NCI-H1930 (cell line): Measurements from ENCODE around the gene RPS27.
A peak's percentile ranks its signal among the peaks of the same experiment; 100 is the strongest.
"Not testable (repeated sequence)": the region's sequence is repeated elsewhere in the genome, so short reads cannot be mapped to it uniquely, and the experiment has no call there.

Experiments
- DNase-seq, 2 experiments: peaks; one replicate each; lab custom pipeline; 2025; lab: John Stamatoyannopoulos, UW

RPS27 gene

DNA sequence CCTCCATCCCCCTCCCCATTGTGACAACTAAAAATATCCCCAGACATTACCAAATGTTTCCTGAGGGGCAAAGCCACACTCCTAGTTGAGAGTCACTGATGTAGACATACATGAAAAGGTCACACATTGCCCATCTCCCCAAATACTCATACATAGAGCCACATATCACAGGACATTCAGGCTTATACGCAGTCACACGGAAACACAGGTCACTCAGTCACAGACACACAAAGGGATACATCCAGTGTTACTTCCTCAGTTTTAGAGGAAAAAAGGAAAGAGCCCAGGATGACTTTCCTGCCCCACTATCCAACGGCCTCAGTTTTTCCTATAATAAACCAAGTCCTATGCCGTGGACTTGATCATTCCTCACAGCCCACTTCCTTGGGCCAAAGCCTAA lies 29.1 kb upstream of the RPS27 start:
- no peak for DNase-seq

DNA sequence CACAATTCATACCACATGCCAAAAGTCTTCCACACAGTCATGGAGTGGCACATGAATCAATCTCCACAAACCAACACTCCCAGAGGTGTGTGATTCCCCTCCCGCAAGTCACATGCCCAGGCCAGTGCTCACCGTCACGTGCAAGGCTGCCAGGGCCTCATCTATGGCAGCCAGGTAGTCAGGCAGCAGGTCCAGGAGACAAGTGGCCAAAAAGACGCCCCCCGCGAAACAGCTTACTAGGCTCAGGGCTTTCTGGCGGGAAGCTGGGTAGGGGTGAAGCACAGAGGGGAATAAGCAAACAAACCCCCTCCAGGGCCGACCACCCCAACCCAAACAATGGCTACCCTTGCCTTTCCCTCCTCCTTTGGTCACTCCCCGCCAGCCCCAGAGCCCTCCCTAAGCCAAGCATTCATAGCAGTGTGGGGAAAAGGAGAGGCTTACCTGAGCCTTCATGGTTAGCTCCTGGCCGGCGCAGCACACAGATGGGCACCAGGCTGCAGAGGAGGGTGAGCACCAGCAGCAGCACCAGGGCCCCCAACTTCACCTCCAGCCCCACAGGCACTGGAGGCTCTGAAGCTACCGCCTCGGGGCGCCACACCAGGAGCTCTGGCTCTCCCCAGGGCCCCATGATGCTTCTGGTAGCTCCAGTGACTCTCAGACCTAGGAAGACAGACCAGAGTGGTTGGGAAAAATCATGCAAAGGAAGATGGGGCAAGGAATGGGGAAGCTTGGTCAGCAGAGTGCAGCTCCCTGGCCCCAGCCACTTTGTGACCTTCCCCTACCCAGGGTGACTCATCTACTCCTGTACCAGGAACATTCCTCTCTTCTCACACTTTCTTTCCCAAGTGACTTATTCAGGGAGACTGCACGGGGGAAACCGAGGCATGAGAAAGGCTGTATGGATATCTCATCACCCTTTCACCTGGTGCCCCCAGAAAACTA lies 28.2 kb upstream of the RPS27 start:
- no peak for DNase-seq

DNA sequence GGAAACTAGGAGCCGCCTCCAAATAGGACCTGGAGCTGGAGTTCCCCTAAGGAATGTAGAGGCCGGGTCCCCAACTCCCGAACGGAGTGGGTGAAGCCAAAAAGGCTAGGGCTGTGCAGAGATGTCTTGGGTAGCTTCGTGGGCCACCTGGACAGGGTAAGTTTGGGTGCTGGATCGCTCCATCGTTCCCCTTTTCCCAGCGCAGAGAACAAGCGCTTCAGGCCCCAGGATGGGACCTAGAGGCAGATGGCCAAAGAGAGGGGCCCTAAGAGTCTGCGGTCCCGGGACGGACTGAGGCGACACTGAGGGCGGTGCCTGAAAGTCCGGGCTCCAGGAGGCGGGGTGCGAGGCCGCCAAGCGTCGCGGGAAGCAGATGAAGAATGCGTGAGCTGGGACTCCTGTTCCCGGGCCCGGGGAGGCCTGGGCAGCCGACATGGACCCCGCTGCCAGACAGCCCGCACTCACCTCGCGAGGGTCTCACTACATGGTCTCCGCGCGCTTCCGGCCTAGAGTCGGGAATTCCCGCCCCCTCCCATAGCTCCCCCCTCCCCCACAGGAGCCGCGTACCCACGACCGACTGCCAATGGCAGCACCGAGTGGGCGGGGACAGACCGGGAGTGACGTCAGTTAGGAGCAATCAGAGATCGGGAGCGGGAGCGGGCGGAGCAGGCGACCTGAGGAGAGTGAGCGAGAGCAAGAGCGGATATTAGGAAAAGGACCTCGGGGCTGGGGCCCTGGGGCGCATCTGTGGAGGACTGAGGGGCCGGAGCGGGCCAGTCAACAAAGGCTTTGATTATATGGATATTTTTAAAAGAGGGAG lies 27.3 kb upstream of the RPS27 start, which contains the start of gene SLC39A1:
TSS of gene SLC39A1 (minus strand) at position 508 of the 820 bp plus-strand sequence. CDS start 822 bp downstream, outside the sequence.
- peak; percentile 96 for DNase-seq

DNA sequence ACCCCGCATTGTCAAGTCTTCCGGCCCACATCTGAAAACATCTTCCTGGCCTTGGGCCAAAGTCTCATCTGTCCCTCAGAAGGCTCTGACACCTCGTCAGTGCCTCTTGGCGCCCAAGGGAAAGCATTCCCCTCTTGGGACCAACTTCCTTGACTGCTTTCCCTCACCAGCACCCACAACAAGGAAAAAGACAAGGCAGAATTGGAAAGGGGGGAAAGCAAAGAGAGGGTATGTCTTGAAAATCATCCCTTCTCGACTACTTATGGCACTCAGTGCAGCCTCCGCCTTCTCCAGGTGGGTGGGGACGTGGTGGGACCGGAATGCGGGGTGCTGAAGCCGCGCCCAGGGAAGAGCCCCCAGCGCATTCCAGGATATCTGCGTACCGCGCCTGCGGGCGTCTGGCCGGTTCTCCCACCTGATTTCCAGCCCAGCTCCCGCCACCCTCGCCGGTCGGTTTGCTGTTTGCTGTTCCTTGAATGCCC lies 26.7 kb upstream of the RPS27 start:
- DNase-seq = no peak

DNA sequence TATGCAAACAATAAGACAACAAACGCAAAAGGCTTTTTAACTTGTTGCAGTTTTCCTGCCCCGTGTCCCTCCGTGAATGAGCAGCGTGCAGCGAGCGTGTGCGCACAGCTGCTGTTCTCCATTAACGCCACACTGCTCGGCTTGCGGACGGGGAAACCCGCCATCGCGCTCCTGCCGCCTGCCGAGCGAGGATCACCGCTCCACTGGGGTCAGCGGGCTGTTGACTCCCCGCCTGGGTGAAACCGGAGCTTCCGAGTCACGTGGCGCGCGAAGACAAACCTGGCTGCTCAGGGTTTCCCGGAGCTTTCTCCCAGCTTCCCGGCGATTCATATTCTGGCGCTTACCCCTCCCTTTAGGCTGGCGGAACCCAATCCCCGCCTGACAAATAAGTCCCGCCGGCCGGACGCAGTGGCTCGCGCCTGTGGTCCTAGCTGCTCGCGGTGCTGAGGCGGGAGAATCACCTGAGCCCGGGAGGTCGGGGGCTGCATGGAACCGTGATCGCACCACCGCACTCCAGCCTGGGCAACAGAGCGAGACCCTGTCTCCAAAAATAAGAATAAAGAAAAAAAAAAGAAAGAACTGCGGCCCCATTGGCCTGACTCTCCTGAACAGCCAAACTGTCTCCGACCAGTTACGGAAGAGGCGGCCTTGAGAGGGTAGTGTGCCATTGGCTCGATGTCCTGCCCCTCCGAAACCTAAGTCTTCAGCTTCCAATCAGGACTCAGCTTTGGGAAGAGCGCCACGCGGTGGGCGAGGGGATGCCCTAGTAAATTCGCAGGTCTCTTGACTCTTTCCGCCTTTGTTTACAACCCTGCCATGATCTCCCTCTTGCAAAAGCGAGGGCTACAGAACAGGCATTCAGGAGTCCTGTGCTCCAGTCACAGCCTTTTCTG lies 23.2 kb upstream of the RPS27 start, which contains the start of gene CREB3L4:
TSS of gene CREB3L4 (plus strand) at position 796 of the 893 bp plus-strand sequence. CDS start 624 bp downstream, outside the sequence.
- peak; percentile 96 for DNase-seq

DNA sequence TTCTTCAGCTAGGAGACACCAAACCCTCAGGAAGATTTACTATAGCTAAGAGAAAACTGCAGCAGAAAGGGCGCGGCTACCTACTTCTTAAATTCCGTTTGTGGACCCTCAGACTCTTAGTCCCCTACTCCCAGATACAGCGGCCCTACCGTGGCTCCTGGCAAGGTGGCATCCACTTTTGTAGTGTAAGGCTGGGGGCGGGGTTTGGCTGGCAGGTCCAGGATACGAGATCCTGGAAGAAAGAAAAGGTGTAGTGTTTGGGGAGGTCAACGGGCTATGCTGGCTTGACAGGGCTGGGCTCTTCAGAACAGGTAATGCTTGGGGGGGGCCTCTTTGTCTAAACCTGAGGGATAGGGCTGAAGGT lies 22.6 kb upstream of the RPS27 start:
- no peak for DNase-seq

DNA sequence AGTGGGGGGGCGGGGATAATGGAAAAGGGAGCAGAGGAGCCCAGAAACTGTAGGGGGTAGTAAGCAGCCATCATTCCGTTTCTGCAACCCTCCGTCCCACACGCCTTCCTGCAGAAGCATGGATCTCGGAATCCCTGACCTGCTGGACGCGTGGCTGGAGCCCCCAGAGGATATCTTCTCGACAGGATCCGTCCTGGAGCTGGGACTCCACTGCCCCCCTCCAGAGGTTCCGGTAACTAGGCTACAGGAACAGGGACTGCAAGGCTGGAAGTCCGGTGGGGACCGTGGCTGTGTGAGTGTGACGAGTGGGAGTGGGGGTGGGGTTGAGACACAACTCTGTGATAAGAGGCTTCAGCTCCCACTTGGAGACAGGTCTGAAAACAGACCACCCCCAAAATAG lies 22.2 kb upstream of the RPS27 start:
- no peak for DNase-seq

DNA sequence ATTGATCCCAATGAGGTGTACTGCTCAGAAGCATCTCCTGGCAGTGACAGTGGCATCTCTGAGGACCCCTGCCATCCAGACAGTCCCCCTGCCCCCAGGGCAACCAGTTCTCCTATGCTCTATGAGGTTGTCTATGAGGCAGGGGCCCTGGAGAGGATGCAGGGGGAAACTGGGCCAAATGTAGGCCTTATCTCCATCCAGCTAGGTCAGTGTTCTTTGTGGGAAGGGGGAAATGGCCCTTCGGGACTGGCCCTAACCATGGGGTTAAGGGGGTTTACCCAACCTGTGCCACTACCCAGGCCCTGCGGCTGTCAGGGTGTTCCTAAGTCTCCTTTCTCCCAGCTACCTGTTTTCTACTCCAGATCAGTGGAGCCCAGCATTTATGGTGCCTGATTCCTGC lies 21.6 kb upstream of the RPS27 start:
- DNase-seq = no peak

DNA sequence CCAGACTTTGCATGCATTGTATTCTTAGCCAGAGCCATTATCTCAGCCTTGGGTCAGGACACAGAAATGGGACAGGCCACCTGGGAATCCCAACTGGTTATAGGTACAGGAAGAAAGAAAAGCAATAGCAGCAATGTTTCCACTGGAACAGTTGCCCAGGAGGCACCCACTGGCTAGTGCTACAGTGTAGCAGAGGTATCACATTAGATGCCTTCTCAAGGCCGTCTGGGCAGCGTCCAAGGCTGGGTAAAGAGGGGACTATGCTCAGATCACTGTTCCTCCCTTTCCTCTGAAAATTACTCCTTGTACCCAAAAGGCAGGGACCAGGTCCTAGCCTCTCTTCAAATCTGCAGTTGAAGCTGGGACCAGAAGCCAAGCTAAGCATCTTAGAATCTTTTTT lies 20.2 kb upstream of the RPS27 start:
- DNase-seq = no peak

DNA sequence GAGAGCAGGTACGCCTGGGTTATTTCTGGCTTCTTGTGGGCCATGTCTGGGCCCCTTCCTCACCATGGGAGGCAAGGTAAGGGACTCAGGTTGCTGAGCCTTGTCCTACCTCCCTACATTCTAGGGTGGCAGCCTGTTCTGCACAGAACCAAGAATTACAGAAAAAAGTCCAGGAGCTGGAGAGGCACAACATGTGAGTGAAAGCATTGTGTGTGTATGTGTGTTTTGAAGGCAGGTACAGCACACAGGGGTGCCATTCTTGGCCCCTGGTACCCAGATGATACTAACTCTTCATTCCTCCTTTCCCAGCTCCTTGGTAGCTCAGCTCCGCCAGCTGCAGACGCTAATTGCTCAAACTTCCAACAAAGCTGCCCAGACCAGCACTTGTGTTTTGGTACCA lies 17.5 kb upstream of the RPS27 start:
- no peak for DNase-seq

DNA sequence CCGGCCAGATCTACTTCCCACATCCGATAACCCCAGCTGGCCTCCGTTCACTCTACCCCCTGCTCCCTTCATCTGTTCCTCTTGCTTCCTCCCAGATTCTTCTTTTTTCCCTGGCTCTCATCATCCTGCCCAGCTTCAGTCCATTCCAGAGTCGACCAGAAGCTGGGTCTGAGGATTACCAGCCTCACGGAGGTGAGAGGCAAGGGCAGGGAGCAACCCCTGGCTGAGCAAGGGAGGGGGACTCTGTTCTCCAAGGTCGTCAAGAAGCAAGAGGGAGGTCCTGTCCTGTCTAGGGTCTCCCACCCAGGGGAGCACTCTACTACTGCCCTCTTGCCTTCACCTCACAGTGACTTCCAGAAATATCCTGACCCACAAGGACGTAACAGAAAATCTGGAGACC lies 17.0 kb upstream of the RPS27 start:
- no peak for DNase-seq

DNA sequence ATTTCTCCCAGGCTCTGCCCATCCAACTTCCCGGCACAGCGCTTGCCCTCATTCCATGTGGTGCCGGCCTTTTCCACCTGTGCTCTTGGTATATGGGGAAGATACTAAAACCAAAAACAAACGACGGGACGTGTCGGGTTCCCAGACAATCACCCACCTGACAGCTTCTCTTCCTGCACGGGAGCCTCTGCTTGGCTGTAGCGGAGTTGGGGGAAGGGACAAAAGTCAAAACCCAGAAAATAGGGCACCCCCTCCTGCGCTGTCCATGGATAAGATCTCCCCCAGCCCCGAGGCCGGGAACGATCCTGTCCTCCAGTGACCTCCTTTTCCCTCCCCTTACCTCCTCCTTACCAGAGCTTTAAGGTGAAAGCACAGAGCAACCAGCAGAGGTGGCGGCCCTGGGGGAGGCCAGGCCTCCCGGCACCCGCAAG lies 13.7 kb upstream of the RPS27 start:
- DNase-seq = no peak

DNA sequence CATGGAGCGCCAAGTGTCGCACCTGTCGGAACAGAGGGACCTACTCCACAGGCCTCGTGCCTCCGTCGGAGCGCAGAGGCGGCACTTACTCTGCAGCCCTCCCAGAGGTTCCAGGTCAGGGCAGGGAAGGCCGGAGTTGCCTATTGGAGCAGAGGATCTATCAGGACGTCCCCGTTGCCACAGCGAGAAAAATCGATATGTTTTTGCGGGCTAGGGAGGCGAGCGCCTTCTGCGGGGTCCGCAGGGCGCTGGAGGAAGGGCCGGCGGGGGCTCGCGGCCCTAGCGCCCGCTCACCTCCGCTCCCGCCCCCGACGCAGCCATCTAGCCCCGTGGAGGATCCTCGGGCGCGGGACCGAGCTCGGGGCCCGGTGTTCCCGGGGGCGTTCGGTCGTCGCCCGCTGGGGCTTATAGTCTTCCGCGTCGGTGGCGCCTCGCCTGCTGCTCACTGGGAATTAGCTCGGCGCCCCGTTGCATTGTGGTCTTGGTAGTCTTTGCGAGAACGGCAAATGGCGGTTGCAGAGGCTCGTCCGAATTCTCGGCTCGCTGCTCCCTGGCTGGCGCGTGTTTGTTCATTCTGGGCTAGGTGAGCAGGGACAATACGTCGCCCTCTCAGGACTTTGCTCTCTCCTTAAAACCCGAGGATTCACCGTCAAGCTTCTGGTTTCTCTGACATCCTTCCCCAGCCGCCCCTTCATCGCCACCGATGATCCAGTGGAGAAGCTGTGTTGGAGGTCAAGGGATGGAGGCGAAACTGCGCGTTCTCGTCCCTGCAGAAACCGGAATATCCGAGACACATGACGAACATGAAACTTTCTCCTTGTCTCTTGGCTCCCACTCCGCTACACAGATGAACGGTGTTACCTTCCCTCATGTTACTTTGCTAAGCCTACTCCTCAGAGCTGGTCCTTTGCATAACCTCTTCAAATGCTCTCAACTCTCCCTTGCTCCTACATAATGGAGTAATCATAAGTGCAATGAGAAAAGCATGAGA lies 13.0 kb upstream of the RPS27 start, which contains the start of gene JTB:
TSS of gene JTB (minus strand) at position 425 of the 991 bp plus-strand sequence. CDS start at position 3, 422 bp downstream.
- peak; percentile 64 to 77 for DNase-seq

DNA sequence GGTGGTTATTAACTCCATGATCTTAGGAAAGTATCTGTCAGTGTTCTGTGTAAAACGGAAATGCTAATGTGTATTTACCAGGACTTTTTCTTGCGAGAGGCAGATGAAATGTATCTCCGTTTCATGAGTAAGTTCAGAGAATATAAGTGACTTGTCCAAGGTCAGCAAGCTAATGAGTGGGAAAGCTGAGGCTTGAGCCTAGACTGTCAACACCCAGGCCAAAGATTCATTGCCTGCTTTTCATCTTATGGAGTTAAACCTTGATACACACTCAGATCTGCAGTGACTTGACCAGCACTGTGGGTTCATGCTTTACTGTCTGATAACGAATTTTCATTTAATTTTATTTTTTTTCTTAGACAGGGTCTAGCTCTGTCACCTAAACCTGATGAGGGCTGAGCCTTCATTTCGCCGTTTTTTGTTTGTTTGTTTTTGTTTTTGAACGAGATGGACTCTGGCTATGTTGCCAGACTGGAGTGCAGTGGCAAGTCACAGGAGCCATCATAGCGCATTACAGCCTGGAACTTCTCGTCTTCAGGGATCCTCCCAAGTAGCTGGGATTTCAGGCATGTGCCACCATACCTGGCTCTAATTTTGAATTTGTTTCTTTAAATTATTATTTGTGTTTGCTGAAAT lies 12.2 kb upstream of the RPS27 start:
- peak in 1 of 2 experiments; percentile 10 for DNase-seq

DNA sequence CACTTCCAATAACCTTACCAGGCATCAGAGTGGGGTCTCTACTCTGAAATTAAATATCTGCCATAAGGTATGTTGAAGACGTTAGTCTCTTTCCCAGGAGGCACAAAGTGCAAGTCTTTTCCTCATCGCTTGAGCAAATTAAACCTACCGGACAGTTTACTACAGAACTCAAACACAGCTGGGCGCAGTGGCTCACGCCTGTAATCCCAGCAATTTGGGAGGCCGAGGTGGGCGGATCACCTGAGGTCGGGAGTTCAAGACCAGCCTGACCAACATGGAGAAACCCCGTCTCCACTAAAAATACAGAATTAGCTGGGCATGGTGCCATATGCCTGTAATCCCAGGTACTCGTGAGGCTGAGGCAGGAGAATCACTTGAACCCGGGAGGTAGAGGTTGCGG lies 11.5 kb upstream of the RPS27 start:
- DNase-seq = not testable (repeated sequence)

DNA sequence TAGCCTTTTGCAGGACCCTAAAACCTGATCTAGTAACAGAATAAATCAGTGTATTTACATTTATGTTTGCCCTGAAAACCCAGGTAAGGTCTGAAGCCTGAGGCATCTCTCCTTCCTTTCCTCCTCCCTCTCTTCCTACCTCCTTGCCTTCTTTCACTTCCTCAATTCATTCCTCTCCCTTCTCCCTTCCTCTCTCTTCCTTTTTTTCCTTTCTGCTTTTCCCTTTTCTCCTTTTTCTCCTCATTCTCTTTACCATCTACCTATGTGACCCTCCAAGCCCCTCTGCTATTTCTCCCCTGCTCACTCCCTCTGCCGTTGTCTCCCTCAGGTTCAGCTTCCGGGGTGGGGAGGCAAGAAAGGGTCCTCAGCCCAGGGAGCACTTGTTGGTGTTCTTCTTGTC lies 8.8 kb upstream of the RPS27 start:
- not testable (repeated sequence) for DNase-seq

DNA sequence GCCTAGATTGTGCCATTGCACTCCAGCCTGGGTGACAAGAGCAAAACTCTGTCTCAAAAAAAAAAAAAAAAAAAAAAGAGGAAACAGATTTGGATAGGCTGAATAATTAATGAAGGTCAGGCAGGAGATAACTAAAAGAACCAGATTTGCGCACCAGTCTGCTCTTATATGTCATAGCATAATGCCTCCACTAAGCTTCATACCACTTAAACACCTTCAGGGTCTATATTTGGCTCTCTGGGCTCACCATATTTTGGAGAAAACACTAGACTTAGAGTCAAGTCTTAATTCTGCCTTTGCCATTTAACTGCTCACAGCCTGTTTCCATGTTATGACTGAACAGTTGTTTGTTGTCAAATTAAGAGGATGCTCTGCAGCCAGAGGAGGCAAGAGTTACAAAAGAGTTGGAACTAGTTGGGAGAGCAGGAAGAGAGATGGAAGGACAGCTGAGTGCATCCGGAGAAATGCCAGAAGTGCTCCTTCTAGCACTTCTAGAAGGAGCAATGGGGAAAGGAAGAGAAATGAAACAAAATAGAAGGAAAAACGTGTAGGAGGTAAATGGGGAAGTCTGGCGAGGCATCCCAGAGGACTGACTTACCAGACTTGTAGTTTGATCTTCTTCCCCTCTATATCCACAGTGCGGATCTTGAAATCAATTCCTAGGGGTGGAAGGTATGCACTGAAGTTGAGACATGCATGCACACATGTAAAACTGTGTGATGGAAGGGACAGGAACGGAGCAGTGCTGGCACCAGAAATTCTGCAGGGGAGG lies 6.3 kb upstream of the RPS27 start:
- DNase-seq = no peak

DNA sequence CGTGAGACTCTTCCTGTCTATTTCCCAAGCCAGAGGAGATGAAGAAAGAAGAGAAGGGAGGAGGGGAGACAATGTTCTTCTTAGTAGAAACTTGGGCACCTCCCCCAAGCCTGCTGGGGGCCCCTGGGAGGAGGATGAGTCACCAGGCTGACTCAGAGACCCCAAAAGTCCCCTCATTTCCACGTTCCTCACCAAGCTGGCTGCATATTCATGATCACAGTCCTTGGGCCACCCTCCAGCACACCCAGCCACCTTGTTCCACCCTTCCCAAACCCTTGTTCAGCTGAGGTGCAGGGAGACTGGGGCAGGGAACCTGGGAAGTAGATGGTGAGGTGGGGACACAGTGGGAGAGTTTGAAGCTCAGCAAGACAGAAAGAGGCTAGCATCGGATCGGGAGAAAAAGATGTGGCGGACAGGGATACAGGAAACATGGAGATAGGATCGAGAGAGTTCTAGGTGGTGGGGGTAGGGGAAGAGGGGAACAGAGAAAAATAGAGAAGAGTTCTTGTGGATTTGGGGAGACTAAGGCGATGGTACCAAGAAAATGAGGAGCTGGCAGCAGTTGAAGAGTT lies 5.1 kb upstream of the RPS27 start:
- DNase-seq = no peak
